GM20431 (cell line): Measurements from ENCODE around the gene NFIA.
"Not testable (repeated sequence)": the region's sequence is repeated elsewhere in the genome, so short reads cannot be mapped to it uniquely, and the experiment has no call there.

Experiments used
- in situ Hi-C: fragments of 300-500 bp; cut with MseI, MboI; formaldehyde crosslinking; loops from one replicate; pipeline ENCODE4 v1.15.0; 2020; ENCODE audit warnings: low sequenced_read_pairs; ENCODE audit not compliant: unreplicated experiment

Gene NFIA

DNA sequence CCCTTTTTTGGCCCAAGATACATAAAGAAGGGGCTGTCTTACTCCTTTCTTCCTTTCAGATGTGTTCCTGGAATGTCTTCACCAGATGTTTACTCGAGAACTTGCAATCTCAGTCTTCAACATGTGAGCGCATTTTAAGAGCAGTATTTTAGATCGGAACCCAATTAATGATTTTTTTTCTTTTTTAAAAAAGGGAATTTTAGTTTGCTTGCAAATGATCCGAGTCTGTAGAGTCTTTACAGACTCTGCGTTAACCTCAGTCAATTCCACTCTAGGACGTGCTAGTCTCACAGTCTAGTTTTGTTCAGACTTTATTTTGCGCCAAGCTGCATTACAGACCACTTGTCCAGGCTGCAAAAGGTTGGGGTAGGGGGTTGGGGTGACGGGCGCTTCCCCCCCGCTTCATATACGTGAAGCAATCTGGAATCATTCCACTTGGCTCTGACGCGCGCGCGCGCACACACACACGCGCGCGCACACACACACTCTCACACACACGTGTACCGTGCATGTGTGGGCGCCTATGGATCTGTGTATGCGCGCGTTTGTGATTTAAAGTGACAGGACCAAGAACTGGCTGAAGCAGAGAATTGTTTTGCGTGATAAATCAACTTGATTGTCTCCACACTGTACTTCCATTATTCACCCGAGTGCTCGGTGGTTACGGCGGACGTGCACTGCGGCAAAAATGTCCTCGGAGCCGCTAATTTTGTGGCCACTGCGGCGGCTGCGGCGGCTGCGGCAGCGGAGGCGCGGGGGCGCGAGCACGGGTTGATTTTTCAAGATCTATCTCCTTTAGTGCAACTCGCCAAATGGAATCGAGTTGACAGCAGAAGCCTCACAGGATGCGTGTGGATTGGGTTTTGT lies 25.6 kb upstream of the NFIA start:
- in situ Hi-C loops = no loop called here

DNA sequence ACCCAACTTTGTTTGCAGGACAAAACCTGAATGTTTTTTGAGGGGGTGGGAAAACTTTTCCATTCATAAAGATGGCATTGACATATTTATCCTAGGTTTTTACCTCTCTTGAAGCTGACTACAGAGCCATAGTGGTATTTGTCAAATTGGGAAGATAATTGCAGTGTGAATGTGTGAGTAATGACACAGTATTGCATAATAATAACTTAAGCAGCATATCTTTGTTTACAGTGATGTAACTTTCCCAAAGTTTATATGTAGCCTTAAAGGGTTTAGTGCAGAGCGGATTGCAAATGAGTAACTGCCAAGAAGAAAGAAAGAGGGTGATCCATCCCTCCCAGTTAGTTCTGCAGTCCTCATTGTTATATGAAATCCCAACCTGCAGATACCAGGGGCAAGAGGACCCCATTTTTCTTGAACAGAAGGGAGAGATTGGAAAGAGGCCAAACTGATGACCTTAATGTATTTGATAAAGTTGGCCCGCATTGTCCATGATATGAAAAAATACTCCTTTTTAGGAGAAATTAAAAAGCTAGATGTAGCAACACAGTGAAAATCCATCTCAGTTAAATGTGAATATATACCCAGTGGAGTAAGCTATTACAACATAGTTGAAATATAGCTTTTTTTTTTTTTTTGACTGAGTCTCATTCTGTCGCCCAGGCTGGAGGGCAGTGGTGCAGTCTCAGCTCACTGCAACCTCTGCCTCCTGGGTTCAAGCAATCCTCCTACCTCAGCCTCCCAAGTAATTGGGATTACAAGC lies 23.7 kb upstream of the NFIA start:
- in situ Hi-C loops = no loop called here

DNA sequence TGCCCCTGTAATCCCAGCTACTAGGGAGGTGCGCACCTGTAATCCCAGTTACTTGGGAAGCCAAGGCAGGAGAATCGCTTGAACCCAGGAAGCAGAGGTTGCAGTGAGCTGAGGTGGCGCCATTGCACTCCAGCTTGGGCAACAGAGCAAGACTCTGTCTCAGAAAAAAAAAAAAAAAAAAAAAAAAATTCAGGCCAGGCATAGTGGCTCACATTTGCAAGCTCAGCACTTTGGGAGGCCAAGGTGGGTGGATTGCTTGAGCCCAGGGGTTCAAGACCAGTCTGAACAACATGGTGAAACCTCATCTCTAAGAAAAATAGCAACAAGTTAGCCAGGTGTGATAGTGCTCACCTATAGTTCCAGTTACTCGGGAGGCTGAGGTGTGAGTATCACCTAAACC lies 20.8 kb upstream of the NFIA start:
- in situ Hi-C loops = not testable (repeated sequence)

DNA sequence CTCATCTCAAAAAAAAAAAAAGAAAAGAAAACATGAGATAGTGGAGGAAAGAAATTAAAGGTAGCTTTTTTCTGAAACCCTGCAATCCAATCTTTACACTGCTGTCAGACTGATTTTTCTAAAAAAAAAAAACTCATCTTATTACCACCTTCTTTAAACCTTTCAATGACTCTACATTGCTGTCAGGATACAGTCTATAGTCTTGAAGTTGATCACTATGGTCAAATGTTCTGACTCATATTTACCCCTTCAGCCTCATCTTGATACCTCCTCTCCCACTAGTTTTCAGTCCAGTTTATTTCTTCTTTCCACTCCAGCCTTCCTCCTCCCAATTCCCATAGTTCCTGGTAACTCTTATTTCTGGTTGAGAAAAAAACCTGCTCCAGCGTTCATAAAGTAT lies 17.7 kb upstream of the NFIA start:
- in situ Hi-C loops = no loop called here

DNA sequence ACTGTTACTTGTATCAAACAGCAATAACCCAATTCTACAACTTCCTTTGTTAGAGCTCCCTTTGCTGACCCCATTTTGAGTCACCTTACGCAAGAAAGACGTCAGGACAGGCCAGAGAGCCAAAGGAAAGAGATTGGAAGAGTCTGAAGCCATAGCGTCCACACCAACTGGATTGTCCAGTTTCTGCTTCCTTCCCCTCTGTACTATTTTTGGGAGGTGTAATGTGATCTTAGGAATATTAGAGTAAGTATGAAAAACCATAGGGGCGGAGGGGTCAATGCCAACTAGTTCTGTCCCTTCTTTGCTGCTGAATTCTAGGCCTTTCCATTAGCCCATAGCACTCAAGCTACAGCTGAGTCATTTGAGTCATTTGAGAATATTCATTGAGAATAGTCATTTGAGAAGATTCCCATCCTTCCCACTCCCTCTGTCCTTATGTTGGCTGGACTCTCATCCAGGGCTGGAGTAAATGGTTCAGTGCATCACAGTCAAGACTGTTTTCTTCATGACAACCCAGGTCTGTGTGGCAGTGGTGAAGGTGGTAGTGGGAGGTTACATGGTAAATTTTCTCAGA lies 14.8 kb upstream of the NFIA start:
- in situ Hi-C loops = no loop called here

DNA sequence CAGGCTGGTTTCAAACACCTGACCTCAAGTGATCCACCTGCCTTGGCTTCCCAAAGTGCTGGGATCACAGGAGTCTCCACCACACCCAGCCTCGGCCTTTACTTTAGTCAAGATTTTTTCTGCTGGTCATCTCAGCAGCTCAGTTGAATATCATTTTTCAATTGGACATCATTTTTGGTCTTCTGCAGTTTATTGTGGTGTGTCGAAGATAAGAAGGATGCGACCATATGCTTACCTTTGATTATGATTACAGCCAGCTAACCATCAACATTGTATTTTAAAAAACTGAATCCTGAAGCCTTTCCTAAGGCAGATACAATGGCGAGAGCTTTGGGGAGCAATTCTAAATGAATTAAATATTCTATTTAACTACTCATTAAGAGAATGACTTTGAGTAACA lies 12.3 kb upstream of the NFIA start:
- in situ Hi-C loops = no loop called here

DNA sequence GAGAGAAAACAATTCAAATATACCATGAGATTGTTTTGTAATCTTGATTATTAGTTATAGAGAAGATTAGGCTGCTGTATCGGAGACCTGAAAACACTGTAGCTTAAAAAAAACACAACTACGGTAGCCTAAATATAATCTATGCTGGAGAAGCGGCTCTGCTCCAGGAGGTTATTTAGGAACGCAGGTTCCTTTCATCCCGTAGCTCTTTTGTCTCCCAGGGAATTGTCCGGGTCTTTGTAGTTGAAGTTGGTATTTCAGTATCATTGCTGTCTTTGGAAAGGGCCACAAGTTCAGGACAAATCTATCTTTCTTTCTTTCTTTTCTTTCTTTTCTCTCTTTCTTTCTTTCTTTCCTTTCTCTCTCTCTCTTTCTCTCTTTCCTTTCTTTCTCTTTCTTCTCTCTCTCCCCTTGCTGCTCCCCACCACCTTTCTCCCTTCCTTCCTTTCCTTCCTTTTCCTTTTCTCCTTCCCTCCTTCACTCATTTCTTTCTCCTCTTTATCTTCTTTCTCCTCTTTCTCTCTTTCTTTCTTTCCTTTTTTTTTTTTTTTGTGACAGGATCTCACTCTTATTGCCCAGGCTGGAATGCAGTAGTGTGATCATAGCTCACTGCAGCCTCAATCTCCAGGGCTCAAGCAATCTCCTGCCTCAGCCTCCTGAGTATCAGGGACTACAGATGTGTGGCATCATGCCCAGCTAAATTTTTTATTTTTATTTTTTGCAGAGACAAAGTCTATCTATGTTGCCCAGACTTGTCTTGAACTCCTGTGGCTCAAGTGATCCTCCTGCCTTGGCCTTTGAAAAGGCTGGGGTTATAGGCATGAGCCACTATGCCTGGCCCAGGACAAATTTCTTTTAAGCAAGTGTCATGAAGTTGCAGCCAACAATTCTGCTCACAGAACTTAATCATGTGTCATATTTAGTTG lies 10.9 kb upstream of the NFIA start:
- in situ Hi-C loops = no loop called here

DNA sequence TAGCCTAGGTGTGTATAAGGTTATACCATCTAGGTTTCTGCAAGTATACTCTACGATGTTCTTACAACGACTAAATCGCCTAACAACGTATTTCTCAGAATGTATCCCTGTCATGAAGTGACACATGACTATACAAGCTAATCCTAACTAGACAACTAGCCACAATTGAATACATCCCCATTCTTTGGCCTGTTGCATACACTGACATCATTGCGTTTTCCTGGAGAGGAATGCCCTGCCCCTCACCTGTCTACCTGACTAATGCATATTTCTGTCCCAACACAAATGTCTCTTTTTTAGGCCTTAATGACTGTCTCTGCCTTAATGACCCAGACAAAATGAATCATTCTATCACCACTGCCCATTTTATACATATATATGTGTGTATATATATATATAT lies 8.5 kb upstream of the NFIA start:
- in situ Hi-C loops = no loop called here

DNA sequence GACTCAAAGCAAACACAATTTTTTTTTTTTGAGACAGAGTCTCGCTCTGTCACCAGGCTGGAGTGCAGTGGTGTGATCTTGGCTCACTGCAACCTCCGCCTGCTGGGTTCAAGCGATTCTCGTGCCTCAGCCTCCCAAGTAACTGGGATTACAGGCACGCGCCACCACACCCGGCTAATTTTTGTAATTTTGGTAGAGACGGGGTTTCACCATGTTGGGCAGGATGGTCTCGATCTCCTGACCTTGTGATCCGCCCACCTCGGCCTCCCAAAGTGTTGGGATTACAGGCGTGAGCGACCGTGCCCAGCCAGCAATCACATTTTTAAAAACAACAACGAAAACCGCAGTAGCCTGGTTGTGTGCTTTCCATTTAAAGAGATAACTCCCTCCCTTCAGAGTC lies 6.5 kb upstream of the NFIA start:
- in situ Hi-C loops = not testable (repeated sequence)

DNA sequence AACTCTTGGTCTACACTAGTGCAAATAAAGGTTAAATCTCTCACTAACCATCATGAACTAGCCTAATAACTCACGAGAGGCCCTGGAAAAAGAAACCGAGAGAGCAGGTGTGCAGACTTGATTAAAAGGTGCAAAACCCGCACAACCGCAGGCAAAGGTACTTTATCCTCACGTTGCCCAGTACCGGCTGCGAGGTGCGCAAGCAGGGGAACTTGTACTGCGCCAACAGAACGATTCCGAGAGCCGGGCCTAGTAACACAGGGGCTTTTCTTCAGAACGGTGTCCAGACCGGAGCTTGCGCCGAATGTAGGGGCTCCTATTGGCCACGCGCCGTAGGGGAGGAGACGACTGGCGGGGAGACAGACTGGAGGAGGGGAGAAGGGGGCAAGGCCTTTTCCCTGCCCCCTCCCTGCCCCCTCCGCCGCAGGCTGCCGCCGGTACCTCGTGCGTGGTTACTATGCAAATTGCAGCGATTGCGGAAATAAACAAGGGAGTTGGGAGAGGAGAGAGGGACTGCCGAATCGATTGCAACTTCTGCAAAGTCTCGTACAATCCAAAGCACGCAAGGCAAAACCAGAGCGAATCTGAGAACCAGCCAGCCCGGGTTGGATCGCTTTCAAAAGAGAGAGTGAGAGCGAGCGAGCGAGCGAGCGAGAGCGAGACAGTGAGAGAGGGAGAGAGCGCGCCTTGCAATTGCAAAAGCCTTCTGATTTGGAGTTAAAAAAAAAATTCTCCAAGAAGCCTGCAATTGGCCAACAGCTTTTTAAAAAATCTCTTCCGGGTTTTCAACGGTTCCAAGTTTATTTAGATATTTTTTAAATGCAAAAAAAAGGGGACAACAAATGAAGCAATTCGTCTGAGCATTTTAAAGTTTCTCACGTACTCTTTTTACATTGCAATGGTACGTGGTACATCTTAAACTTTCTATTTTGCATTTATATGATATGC lies 5.4 kb upstream of the NFIA start:
- in situ Hi-C loops = no loop called here

DNA sequence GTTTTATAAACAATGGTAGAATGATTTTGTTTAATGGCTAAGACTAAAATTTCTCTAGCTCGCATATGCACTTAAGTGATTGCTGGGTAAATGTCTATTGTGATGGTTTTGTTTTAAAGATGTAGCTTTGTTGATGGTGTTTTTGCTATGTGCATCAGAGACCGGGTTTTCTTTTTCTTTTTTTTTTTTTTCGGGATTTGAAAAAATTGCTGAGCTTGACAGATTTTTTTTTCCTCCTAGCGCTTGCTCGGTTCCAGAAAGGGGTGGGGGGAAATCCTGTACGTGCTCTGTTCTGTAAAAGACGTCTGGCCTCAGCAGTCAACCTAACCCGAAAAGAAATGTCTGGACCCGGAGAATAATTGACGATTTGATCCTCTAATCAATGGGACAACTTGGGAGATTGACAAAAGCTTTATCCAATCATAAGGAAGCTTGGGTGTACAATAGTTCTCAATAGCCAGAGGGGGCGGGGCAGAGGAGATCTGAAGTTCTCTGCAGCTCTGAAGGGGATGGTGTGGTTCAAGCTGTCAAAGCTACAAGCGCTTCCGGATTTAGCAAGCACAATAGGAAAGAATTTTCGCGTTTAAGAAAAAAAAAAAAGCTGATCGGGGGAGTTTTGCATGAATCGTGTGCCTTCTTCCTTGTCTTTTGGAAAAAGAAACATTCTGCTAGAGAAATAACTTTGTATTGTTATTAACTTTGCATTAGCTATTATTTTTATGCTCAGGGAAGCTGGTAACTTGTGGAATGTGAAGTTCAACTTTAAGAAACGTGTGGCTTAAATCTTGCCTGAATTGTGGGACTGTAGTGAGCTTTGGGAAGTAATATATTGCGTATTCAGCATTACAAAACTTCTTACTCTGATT lies 4.5 kb upstream of the NFIA start:
- in situ Hi-C loops = no loop called here

DNA sequence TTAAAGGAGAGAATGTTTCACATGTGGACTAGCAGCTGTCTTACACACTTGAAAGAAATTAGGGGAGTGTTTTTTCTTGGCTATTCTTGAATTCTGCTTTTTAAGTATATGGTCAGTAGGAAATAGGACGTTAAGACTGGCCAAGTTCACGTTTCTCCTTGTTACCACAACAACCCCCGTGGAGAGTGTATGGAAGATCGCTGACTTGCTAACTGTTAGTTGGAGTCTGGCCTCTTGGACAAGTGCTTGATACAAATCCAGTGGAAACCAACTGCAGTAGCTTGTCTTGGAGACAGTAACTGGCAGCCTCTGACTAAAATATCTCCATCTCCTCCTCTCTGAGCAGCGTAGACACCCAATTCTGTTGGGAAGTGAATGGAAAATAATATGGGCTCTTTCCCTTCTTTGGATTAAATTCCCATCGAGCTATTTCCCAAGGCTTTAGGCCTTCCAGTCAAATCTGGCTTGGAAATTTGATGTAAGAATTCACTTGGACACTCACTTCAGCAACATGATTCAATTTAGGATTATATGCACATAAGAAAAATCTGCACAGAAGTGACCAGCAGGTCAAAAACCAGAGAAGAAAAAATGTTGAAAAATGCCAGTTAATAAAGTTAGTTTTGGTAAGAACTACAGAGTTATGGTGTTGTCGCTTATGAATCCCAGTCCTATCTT lies 3.6 kb upstream of the NFIA start:
- in situ Hi-C loops = no loop called here

DNA sequence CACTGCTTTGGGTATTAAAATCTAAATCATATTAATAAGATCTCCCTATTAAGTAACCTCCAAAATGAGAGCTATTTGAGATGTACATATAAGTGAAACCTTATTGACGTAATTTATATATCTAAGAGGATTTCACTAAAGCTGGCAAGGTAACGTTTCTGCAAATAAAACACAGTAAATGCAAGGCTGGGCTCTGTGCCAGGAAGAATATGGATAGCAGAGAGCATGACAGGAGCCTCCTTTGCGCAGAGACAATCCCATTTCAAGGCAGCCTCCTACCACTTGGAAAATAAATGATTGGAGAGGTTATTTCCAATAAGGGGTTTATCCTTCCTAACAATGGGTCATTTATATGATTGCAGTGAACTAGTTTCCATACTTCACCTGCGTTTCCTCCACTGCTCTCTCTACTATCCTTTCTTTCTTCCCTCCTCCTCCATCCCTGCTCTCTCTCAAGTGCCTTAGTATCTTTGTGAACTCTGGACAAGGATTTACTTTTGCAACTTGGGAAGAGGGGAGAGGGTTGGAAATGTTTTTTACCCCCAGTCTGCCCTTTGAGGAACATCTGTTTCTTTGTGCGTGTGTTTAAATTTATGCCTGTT lies 3.0 kb upstream of the NFIA start:
- in situ Hi-C loops = no loop called here

DNA sequence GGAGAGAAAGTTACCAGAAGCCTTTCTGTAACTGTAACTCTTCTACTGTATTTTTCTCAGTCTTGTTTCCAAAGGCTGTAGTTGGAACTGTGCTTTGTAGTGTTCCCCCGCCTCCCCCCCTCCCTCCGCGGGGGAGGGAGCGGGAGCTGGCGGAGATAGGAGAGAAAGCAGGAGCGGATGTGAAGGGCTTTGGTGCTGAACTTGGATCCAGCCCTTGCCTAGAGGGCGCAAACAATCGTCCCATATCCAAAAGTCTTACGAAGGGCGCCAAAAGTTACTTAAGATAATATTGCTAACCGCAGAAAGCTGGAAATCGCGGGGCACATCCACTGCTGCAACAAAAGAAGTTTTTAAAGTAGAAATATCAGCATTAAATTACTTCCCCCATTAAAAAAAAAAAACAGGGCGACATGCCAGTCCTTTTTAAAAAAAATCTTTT lies 2.4 kb upstream of the NFIA start:
- in situ Hi-C loops = no loop called here

DNA sequence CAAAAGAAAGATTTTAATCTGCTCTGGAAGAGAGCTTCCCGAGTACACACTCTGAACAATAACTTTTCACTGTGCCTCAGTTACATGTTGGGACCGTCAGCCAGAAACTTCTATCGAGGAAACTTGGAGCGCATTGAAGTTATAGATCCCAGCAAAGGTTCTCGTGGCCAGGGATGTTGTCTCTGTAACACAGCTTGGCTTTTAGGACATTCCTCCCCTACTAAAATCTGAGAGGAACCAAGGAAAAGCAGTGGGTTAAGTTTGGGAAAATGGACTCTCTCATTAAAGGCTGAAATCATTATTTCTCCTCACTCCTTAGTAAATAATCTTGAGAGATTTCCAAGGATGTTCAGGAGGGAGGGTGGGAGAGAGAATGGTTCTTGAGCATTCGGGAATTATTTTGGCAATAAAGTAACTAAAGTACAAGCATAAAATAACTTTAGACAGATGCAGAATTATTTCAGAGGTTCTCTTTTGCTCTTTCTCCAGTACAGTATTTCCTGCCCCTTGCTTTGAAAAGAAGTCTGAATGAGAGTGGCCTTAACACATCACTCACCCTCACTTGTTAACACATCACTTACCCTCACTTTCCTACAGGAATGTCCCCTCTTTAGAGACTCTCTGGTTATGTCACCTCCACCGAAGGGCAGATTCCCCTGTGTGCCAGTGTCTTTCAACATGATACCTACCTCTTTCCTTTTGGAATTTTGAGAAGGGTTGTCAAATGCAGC lies 1.8 kb upstream of the NFIA start:
- in situ Hi-C loops = no loop called here

DNA sequence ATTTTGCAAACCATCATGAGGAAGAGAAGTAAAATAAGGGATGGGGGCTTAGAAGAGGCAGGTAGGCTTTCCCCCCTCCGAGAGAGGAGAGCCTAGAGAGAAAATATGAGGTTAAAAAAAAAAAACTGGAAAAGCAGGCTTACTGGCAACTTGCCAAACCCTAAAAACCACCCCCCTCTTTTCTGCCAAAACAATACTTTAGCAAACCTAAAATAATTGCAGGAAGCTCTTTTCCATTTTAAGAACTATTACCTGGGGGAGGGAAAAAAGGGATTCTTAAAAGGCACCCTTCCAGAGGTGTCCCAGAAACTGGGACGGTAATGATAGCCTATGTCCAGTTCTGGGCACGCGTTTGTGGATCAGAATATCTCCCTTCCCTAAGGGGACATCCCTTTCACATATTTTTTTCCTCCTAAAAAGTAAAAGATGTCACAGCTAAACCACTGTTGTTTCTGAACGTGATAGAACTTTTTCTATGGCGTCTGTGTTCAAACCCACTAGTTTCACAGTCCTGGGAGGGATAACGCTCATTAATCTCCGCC lies 1.1 kb upstream of the NFIA start:
- in situ Hi-C loops = no loop called here
